OCI-LY3 (cell line): ENCODE results near the gene NXNL1.

ENCODE experiments used
- CTCF ChIP-seq: fragments of 200-600, 300-600 bp; sonication (generic); IDR thresholded peaks from 2 replicates; pipeline ENCODE4 v1.5.1; 2014; ENCODE audit warnings: antibody characterized with exemption, low read length, low read depth
- EZH2phosphoT487 ChIP-seq: fragments of 200-600 bp; shearing (Covaris generic); IDR thresholded peaks from 2 replicates; pipeline ENCODE4 v1.6.1; 2018; ENCODE audit warnings: antibody characterized with exemption, mixed run types, low read depth

DNA sequence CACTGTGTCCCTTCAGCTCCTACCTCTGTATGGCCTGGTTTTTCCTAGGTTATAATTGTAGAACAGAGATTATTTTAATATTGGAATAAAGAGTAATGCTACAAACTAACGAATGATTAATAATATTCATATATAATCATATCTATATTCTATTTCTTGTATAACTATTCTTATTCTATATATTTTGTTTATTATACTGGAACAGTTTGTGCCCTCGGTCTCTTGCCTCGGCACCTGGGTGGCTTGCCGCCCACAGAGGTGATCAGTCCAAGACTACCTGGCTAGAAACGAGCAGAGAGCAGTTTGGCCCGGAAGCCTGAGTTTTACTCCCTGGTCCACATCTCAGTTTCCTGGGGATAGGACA is 5.7 kb upstream of the NXNL1 start:
- TF ChIP-seq CTCF (no peak), EZH2phosphoT487 (no peak)
